Measurements from ENCODE around the gene IFNL2. TPM values are rescaled to one million over a fixed set of nuclear protein-coding genes. Genes with fewer than 3 reads are reported as not detected.

Gene IFNL2
- total and polyA plus RNA-seq, 2 of the 4 experiments (the other 2 are of a cell fraction), result not detected

DNA sequence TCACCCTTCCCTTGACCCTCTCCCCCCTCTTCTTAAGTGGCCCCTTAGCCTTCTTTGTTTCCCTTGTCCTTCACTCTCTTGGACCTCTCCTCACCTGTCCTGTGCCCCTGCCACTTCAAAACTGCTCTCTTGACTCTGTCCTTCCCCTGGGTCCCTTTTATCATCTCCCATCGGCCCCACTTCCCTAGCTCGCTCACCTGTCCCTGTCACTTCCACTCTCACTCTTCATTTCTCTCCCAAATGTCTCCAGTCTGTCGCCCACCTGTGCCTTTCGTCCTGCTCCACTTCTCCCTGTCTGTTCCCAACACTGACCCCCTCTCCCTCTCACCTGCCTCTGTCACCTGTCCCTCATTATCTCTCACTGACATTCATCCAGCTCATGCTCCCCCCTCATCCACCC is 28.7 kb downstream of the IFNL2 start:
- WGBS, 2 experiments (ENCODE audit: extremely low coverage in 2 of 2, insufficient read length in 1 of 2), result 64% methylated on average over 2 of the region's 4 CpGs; no CpG with 5 or more reads in 1 of the 2 experiments
- BruUV-seq (replicated peaks), result no TSS peak

More for the DNA sequence above, 28.7 kb downstream of the IFNL2 start:
- Histone ChIP-seq H2BK120ac (ENCODE audit: low read depth, low read length) (no peak overlapping the region), H3K27ac (ENCODE audit: insufficient read depth, low read length) (no peak overlapping the region), H3K4me3 (ENCODE audit: insufficient read depth, low read depth, low read length) (no peak overlapping the region), H2AK9ac (replicated peaks; ENCODE audit: low read depth, low read length, poor library complexity) (no peak overlapping the region), H3K9me1 (ENCODE audit: insufficient read depth, low read length) (no peaks in the 10 kb centered on the region), H2AFZ (replicated peaks; ENCODE audit: low read length, poor library complexity) (no peak overlapping the region), H3K9me3 (ENCODE audit: control insufficient read depth, insufficient read depth, low read length) (no peaks in the 10 kb centered on the region), H3K14ac (replicated peaks; ENCODE audit: low read depth, low read length) (no peak overlapping the region), H2BK20ac (ENCODE audit: low read depth, low read length) (no peak overlapping the region), H4K8ac (ENCODE audit: low read depth in 2 of 2, low read length in 2 of 2) (no peak overlapping the region), H3K9ac (ENCODE audit: low read depth, low read length) (no peak overlapping the region), H2BK5ac (ENCODE audit: low read depth, low read length, poor library complexity, severe bottlenecking) (no peak overlapping the region), H3K4ac (ENCODE audit: low read depth, low read length) (no peak overlapping the region), H4K20me1 (ENCODE audit: insufficient read depth, low read length) (no peaks in the 10 kb centered on the region), H4K91ac (ENCODE audit: insufficient read depth, low read depth, low read length) (no peak overlapping the region), H3K18ac (ENCODE audit: low read depth, low read length) (no peak overlapping the region), H3K4me2 (ENCODE audit: low read depth, low read length) (no peak overlapping the region), H3K23ac (ENCODE audit: low read depth, low read length) (no peak overlapping the region), H3K36me3 (ENCODE audit: control insufficient read depth, insufficient read depth, low read length) (no peaks in the 10 kb centered on the region), H3K27me3 (ENCODE audit: control insufficient read depth, insufficient read depth, low read length) (peaks cover 32% of the 10 kb centered on the region), H2AK5ac (ENCODE audit: low read depth, low read length) (no peak overlapping the region), H4K5ac (ENCODE audit: low read depth, low read length) (no peak overlapping the region), H2BK15ac (ENCODE audit: low read depth, low read length) (no peak overlapping the region), H3K56ac (ENCODE audit: extremely low read depth, insufficient read depth, low read length) (no peak overlapping the region), H3K4me1 (ENCODE audit: control insufficient read depth, insufficient read depth, low read length) (no peaks in the 10 kb centered on the region), H3K79me1 (ENCODE audit: low read depth in 1 of 2, low read length in 2 of 2) (no peaks in the 10 kb centered on the region)
- TF ChIP-seq SMC3 (IDR thresholded peaks at IDR 0.05; ENCODE audit: low read depth, low read length) (no peak), FOS (IDR thresholded peaks at IDR 0.05; ENCODE audit: low read depth, low read length) (no peak), NFE2L2 (IDR thresholded peaks at IDR 0.05; ENCODE audit: low read depth, low read length) (no peak)
- TF ChIP-seq, protein P1, sequence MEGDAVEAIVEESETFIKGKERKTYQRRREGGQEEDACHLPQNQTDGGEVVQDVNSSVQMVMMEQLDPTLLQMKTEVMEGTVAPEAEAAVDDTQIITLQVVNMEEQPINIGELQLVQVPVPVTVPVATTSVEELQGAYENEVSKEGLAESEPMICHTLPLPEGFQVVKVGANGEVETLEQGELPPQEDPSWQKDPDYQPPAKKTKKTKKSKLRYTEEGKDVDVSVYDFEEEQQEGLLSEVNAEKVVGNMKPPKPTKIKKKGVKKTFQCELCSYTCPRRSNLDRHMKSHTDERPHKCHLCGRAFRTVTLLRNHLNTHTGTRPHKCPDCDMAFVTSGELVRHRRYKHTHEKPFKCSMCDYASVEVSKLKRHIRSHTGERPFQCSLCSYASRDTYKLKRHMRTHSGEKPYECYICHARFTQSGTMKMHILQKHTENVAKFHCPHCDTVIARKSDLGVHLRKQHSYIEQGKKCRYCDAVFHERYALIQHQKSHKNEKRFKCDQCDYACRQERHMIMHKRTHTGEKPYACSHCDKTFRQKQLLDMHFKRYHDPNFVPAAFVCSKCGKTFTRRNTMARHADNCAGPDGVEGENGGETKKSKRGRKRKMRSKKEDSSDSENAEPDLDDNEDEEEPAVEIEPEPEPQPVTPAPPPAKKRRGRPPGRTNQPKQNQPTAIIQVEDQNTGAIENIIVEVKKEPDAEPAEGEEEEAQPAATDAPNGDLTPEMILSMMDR (conservative IDR thresholded peaks at IDR 0.05; ENCODE audit: low read depth, low read length), result no peak
- POLR2A ChIA-PET (ENCODE audit: unreplicated experiment), result no interaction called here
- ATAC-seq (ENCODE audit: low read depth) (no peak), DNase-seq (no peak)
- intact Hi-C loops (cut with micrococcal nuclease), result no loop called here
- dilution Hi-C loops (cut with HindIII; ENCODE audit: low sequenced_read_pairs, unreplicated experiment), result no loop called here
- CTCF ChIA-PET, result no interaction called here
- in situ Hi-C loops (cut with MboI; ENCODE audit: low sequenced_read_pairs), result no loop called here
